Pancreas (tissue), 10 donors: ENCODE results near the gene PARM1. TPM values are rescaled to one million over a fixed set of nuclear protein-coding genes. Genes with fewer than 3 reads are reported as not detected.

Source experiments
- ATAC-seq, 4 donors: fragments of 200-7000 bp; cut with Tn5 transposase; one replicate each; pipeline versions ENCODE4 v1.8.0 to v1.9.1; 2020; ENCODE audit warnings: mild to moderate bottlenecking in 4 of 4, moderate library complexity in 4 of 4
- DNase-seq, 6 donors: peaks; one replicate each; pipeline ENCODE4 v3.0.0-alpha.2; 2020
- FAIRE-seq: peaks from 2 replicates; lab custom pipeline; 2012; peaks lifted over from hg19 to GRCh38; lab: Jason Lieb, UNC
- H3K27ac ChIP-seq, 4 donors: fragments of 200-600 bp; sonication (generic); 1 replicate in 3 of 4; 2 replicates in 1 of 4; pipeline versions ENCODE4 v1.5.0 to v1.8.0; 2020
- H3K27me3 ChIP-seq, 4 donors: fragments of 200-600 bp; one replicate each; pipeline ENCODE4 v1.8.0; 2021
- H3K36me3 ChIP-seq, 3 donors: fragments of 200-600 bp; sonication (generic) in 1 of 3; one replicate each; pipeline versions ENCODE4 v1.5.0 to v1.8.0; 2020 to 2021
- H3K4me1 ChIP-seq, 3 donors: fragments of 200-600 bp; one replicate each; pipeline ENCODE4 v1.8.0; 2021
- H3K4me3 ChIP-seq, 4 donors: fragments of 200-600 bp; sonication (generic) in 2 of 4; one replicate each; pipeline versions ENCODE4 v1.5.0 to v1.8.0; 2020 to 2021
- H3K9me3 ChIP-seq, 4 donors: fragments of 200-600 bp; one replicate each; pipeline ENCODE4 v1.8.0; 2021
- CTCF ChIP-seq, 4 donors: fragments of 200-600 bp; sonication (generic) in 3 of 4; IDR thresholded peaks; one replicate each; pipeline versions ENCODE4 v1.5.0 to v1.8.0; 2021; ENCODE audit warnings: antibody characterized with exemption in 4 of 4
- WGBS, 2 donors: extraction: QIAGEN DNeasy Blood & Tissue Kit; methylation state at CpG; one replicate each; pipeline ENCODE4 v1.1.7; 2013; 5-methylcytosine and 5-hydroxymethylcytosine counted together
- intact Hi-C, 3 donors: fragments of 100-400 bp; cut with DNase I; formaldehyde crosslinking; loops; one replicate each; pipeline versions ENCODE4 v1.11.1 to v1.14.2; 2022
- polyA plus RNA-seq, 2 donors: library from polyadenylated mRNA; stranded (reverse); fragments of 200-250 nt; gene quantifications; one replicate each; pipeline ENCODE4 v1.2.3, GENCODE V29; 2013
- total RNA-seq, 6 donors: library from RNA; stranded (reverse); fragmentation: NEBNext Ultra II Directional in 4 of 6; extraction: Animal tissue kit (Norgen Biotek cat#: 25700) in 4 of 6; gene quantifications; one replicate each; pipeline versions ENCODE4 v1.2.1 to v1.2.4, GENCODE V29; 2021 to 2023
- donor health status: healthy with polysubstance abuse.
- donor health status: DM: no; HTN: no; CAD: no; lungs with moderate emphysema.
- donor health status: DM: no; HTN: no; CAD: no.
- donor health status: control.
- donor health status: control.
- donor health status: Bipolar disorder and iron deficiency.
- donor health status: DM: yes; HTN: yes; CAD: no.
- donor health status: DM: no; HTN: no; CAD: no.
- donor health status: DM: no; HTN: no; CAD: no.
- donor health status: DM: yes; HTN: yes; CAD: no.

Gene PARM1
- total and polyA plus RNA-seq, 8 donors, result 8.3 to 29.7 (median 24.5) TPM

- TF ChIP-seq CTCF (IDR thresholded peaks at IDR 0.05), result no peak
- no peak for FAIRE-seq
- intact Hi-C loops, result no loop called here
Observed at GRCh38 chr4:74906771-74907170, 26.1 kb upstream of the PARM1 start.

GRCh38 chr4:74919783-74920182, 13.1 kb upstream of the PARM1 start:
- Histone ChIP-seq H3K27me3 (no peaks in the 10 kb centered on the region), H3K9me3 (no peaks in the 10 kb centered on the region), H3K36me3 (no peaks in the 10 kb centered on the region), H3K4me3 (no peak overlapping the region), H3K27ac (no peak overlapping the region), H3K4me1 (no peaks in the 10 kb centered on the region)
- WGBS, 2 donors, result 60 to 66% methylated on average over 6 of the region's 6 CpGs
- intact Hi-C loops, result no loop called here
- FAIRE-seq (no peak), DNase-seq (no peak), ATAC-seq (no peak)
- TF ChIP-seq CTCF (IDR thresholded peaks at IDR 0.05), result no peak

More at GRCh38 chr4:74906771-74907170, 26.1 kb upstream of the PARM1 start:
- Histone ChIP-seq H3K27ac (no peak overlapping the region), H3K4me3 (no peak overlapping the region), H3K9me3 (no peaks in the 10 kb centered on the region), H3K4me1 (no peaks in the 10 kb centered on the region), H3K27me3 (no peaks in the 10 kb centered on the region), H3K36me3 (no peaks in the 10 kb centered on the region)
- no peak for ATAC-seq
- WGBS, 2 donors, result 61 to 72% methylated on average over 2 of the region's 2 CpGs
- DNase-seq, result no peak

- H3K27me3 ChIP-seq, result no peaks in the 10 kb centered on the region
- no peak for ATAC-seq
- intact Hi-C loops, result no loop called here
- no peak for TF ChIP-seq CTCF (IDR thresholded peaks at IDR 0.05)
- H3K36me3 ChIP-seq, result no peaks in the 10 kb centered on the region
- no peak for DNase-seq
- H3K9me3 ChIP-seq, result no peaks in the 10 kb centered on the region
- WGBS, 2 donors, result 81% methylated on average over 3 of the region's 3 CpGs
- H3K4me3 ChIP-seq, result no peak overlapping the region
- H3K27ac ChIP-seq, result no peak overlapping the region
- no peaks in the 10 kb centered on the region for H3K4me1 ChIP-seq
- no peak for FAIRE-seq
Observed at GRCh38 chr4:74920704-74921103, 12.2 kb upstream of the PARM1 start.

GRCh38 chr4:74921490-74921889, 11.4 kb upstream of the PARM1 start:
- Histone ChIP-seq H3K9me3 (no peaks in the 10 kb centered on the region), H3K4me1 (no peaks in the 10 kb centered on the region), H3K4me3 (no peak overlapping the region), H3K27ac (no peak overlapping the region), H3K27me3 (no peaks in the 10 kb centered on the region), H3K36me3 (no peaks in the 10 kb centered on the region)
- no peak for ATAC-seq
- intact Hi-C loops, result no loop called here
- DNase-seq, result no peak
- TF ChIP-seq CTCF (IDR thresholded peaks at IDR 0.05), result no peak
- FAIRE-seq, result no peak

- no peak overlapping the region for H3K27ac ChIP-seq
- FAIRE-seq (no peak), DNase-seq (no peak), ATAC-seq (no peak)
- H3K36me3 ChIP-seq, result no peaks in the 10 kb centered on the region
- WGBS, 2 donors, result 64% methylated on average over 1 of the region's 1 CpG
- H3K9me3 ChIP-seq, result no peaks in the 10 kb centered on the region
- intact Hi-C loops, result no loop called here
- no peak for TF ChIP-seq CTCF (IDR thresholded peaks at IDR 0.05)
- no peak overlapping the region for H3K4me3 ChIP-seq
- no peaks in the 10 kb centered on the region for H3K27me3 ChIP-seq
- no peaks in the 10 kb centered on the region for H3K4me1 ChIP-seq
Observed at GRCh38 chr4:74926007-74926406, 6.9 kb upstream of the PARM1 start.
